Activated naive CD8-positive, alpha-beta T cell treated with anti-CD3 and anti-CD28 coated beads for 36 hours (primary cell): ENCODE results near the gene CD84. TPM values are rescaled to one million over a fixed set of nuclear protein-coding genes. Genes with fewer than 3 reads are reported as not detected.
"Not testable (repeated sequence)": the region's sequence is repeated elsewhere in the genome, so short reads cannot be mapped to it uniquely, and the experiment has no call there.

Experiments used
- DNase-seq: peaks from one replicate; pipeline ENCODE4 v3.0.0; 2021
- H3K27ac Mint-ChIP-seq: one replicate; pipeline ENCODE4 v1.8.0; 2022; ENCODE audit warnings: mild to moderate bottlenecking, moderate library complexity, mixed read lengths
- H3K27me3 Mint-ChIP-seq: one replicate; pipeline ENCODE4 v1.8.0; 2022; ENCODE audit warnings: mild to moderate bottlenecking, mixed read lengths
- H3K36me3 Mint-ChIP-seq: one replicate; pipeline ENCODE4 v1.8.0; 2021; ENCODE audit warnings: mild to moderate bottlenecking, mixed read lengths
- H3K4me1 Mint-ChIP-seq: one replicate; pipeline ENCODE4 v1.8.0; 2021; ENCODE audit warnings: mixed read lengths
- H3K4me3 Mint-ChIP-seq: one replicate; pipeline ENCODE4 v1.8.0; 2022; ENCODE audit warnings: mild to moderate bottlenecking, moderate library complexity, mixed read lengths
- H3K9me3 Mint-ChIP-seq: one replicate; pipeline ENCODE4 v1.8.0; 2022; ENCODE audit warnings: mixed read lengths
- total RNA-seq, 2 experiments: library from RNA; stranded (reverse); gene quantifications; one replicate each; pipeline ENCODE4 v1.2.3, GENCODE V29; 2021

The CD84 gene
- total RNA-seq, 2 experiments from 2014 or later: 13.5 to 13.7 TPM

DNA sequence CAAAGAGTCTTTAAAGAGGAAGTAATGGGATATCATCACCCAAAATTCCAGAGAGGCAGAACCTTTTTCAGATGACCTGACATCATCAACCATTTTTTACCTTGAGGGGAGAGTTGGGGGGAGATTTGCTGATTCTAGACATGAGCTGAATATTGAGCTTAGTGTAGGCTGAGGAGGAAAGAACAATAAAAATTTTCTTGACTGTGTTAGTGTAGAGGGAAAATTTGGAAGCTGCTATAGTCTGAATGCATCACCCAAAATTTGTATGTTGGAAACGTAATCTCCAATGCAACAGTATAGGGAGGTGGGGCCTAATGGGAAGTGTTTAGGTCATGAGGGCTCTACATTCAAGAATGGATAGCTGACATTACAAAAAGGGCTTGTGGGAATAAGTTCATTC, 17.8 kb upstream of the CD84 start:
- Mint-ChIP-seq H3K4me3 (no peak overlapping the region), H3K27ac (no peak overlapping the region), H3K27me3 (peaks cover 3% of the 10 kb centered on the region), H3K36me3 (peaks cover 25% of the 10 kb centered on the region), H3K9me3 (peaks cover 37% of the 10 kb centered on the region), H3K4me1 (peaks cover 8% of the 10 kb centered on the region)
- no peak for DNase-seq

DNA sequence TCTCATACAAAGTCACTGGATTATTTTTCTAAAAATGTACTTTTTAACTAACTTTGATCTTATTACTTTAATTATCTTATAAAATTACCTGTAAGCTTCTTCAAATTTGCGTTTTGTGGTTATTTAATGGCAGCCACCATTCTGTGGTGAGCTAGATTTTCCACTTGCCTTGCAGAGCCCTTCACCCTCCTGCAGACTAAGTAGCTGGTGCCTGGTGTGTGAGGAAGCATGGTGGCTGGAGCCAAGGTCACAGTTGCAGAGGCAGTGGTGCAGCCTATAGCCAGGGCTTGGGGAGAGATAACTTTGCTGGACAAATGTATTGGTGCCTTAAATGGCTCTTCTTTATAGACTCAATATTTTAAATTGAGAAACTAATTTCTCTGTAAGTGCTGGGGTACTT, 11.2 kb upstream of the CD84 start:
- no peak for DNase-seq
- Mint-ChIP-seq H3K27me3 (peaks cover 3% of the 10 kb centered on the region), H3K36me3 (peaks cover 9% of the 10 kb centered on the region), H3K27ac (no peak overlapping the region), H3K4me3 (no peak overlapping the region), H3K9me3 (peaks cover 23% of the 10 kb centered on the region), H3K4me1 (peaks cover 13% of the 10 kb centered on the region)

DNA sequence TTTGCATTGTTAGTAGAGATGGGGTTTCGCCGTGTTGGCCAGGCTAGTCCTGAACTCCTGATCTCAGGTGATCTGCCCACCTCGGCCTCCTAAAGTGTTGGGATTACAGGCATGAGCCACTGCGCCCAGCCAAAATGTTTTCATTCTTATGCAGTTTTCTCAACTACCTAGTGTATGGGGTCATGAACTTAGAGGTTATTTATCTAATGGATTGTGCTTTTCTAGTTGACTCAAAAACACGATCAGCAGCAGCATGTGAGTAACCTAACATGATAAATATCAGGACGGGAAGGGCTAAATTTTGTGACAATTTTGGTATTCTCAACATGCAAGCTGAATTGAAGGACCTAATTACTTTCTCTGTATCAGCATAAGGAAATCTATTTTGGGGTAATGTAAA, 9.2 kb upstream of the CD84 start:
- no peak overlapping the region for H3K4me3 Mint-ChIP-seq
- peaks cover 11% of the 10 kb centered on the region for H3K9me3 Mint-ChIP-seq
- DNase-seq: no peak
- no peaks in the 10 kb centered on the region for H3K27me3 Mint-ChIP-seq
- H3K4me1 Mint-ChIP-seq: peaks cover 19% of the 10 kb centered on the region
- H3K36me3 Mint-ChIP-seq: peaks cover 13% of the 10 kb centered on the region
- H3K27ac Mint-ChIP-seq: no peak overlapping the region

DNA sequence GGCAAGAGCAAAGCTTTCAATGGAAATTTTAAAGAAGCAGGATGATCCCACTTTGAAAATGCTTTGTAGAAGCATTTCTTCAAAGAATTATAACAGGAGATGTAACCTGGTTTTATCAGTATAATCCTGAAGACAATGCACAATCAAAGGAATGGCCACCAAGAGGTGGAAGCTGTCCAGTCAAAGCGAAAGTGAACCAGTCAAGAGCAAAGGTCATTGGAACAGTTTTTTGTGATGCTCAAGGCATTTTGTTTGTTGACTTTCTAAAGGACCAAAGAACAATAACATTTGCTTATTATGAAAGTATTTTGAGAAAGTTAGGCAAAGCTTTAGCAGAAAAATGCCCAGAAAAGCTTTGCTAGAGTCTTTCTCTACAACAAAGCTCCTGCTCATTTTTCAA, 5.5 kb upstream of the CD84 start:
- Mint-ChIP-seq H3K36me3 (peaks cover 24% of the 10 kb centered on the region), H3K4me1 (peaks cover 40% of the 10 kb centered on the region), H3K4me3 (no peak overlapping the region), H3K27ac (no peak overlapping the region), H3K9me3 (peaks cover 19% of the 10 kb centered on the region), H3K27me3 (no peaks in the 10 kb centered on the region)
- no peak for DNase-seq

DNA sequence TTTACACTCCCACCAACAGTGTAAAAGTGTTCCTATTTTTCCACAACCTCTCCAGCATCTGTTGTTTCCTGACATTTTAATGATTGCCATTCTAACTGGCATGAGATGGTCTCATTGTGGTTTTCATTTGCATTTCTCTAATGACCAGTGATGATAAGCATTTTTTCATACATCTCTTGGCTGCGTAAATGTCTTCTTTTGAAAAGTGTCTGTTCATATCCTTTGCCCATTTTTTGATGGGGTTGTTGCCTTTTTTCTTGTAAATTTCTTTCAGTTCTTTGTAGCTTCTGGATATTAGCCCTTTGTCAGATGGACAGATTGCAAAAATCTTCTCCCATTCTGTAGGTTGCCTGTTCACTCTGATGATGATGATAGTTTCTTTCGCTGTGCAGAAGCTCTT, 3.7 kb upstream of the CD84 start:
- not testable (repeated sequence) for H3K4me3 Mint-ChIP-seq, DNase-seq, H3K27me3 Mint-ChIP-seq, H3K27ac Mint-ChIP-seq
- H3K36me3 Mint-ChIP-seq: peaks cover 24% of the 10 kb centered on the region
- peaks cover 55% of the 10 kb centered on the region for H3K4me1 Mint-ChIP-seq
- H3K9me3 Mint-ChIP-seq: peaks cover 19% of the 10 kb centered on the region

DNA sequence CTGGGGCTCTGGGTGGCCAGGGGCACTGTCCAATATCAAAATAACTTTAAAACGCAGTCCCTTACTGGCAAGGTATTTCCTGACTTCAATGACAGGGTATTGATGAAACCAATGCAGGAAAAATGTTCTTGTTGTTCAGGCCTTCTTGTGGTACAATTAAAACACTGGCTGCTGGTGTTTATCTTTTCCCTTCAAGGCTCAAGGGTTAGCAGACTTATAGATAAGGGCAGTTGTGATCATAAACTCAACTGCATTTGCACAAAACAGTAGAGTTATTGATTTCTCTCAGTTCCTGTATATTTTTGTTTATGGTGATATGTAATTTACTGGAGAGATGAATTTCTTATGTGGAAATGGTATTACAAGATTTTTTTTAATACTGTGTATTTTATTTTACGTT, 2.7 kb upstream of the CD84 start:
- Mint-ChIP-seq H3K27me3 (no peaks in the 10 kb centered on the region), H3K27ac (peak overlapping the region; percentile 34), H3K9me3 (peaks cover 19% of the 10 kb centered on the region), H3K4me3 (no peak overlapping the region), H3K4me1 (peaks cover 63% of the 10 kb centered on the region), H3K36me3 (peaks cover 29% of the 10 kb centered on the region)
- DNase-seq: no peak

DNA sequence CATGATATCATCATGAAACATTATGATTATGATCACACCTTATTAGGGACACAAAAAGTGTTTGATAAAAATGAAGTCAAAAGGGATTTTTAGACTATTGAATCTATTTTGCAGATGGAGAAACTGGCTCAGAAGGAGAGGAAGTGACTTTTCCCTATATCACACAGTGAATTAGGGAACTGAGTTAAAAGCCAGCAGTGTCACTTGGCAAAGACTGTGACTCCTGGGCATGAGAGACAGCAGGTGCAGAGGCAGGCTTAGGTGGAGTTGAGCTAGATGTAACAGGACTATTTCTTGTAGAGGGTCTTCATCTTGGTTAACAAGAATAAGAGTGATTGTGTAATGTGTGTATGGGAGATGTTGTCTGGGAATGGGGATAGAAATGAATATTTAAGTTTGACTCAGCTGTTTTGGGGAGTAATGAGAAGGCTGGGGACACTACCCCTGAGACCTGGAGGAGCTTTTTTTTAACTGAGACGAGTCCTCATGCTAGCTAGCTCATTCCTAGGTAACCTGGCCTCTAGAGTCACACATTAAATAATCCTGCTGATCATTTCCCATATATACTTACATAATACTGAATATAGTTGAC, 1.0 kb upstream of the CD84 start:
- Mint-ChIP-seq H3K9me3 (peaks cover 16% of the 10 kb centered on the region), H3K36me3 (peaks cover 32% of the 10 kb centered on the region), H3K4me1 (peaks cover 73% of the 10 kb centered on the region), H3K27ac (peak overlapping the region; percentile 75), H3K4me3 (no peak overlapping the region), H3K27me3 (no peaks in the 10 kb centered on the region)
- no peak for DNase-seq

DNA sequence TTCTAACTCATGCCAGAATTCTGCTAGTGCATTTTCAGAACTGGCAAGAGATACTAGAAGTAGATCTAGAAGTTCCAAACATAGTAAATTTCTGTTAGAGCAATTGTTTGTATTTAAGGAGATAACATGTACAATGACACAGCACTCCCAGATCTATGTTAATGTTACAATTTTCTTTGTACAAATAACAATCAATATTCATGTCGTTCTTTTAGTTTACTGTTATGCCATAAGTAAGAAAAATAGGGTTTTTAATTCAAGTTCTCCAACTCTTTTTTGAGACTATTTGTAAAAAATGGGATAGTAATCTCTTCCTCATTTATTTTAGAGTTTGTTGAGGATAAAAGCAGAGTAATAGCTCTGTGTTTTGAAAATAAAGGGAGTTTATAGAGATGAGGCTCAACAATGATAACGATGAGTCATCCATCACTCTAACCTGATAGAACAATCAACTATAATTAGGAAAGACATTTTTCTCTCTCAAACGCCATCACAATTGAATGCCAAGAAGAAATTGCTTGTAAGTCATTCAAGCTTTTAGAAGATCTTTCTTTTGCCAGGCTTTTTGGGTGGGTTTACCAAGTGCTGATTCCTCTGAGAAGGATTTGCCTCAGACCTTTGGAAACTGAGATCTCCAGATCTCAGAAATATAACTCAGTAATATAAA, 638 bp downstream of the CD84 start:
- H3K9me3 Mint-ChIP-seq: peaks cover 15% of the 10 kb centered on the region

DNA sequence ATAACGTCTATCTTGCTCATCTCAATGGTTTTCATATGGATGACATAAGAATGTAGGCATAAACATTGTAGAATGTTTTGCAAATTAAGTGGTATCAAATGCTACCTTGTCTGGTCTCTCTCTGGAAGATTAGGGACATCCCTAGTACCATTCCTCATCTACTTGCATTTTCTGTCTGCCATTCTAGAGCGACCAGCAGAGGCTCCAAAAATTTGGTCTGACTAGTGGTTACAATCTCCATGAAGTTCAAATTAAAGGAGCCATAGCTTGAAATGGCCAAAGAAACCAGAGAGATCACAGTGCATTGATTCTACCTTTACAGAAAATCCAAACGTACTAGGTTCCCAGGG, 1.1 kb downstream of the CD84 start:
- Mint-ChIP-seq H3K4me3 (peak overlapping the region; percentile 86), H3K4me1 (peaks cover 82% of the 10 kb centered on the region), H3K9me3 (peaks cover 10% of the 10 kb centered on the region), H3K27me3 (no peaks in the 10 kb centered on the region), H3K27ac (peak overlapping the region; percentile 96), H3K36me3 (peaks cover 31% of the 10 kb centered on the region)
- DNase-seq: no peak

More for the DNA sequence above, 638 bp downstream of the CD84 start:
- peaks cover 31% of the 10 kb centered on the region for H3K36me3 Mint-ChIP-seq
- peaks cover 79% of the 10 kb centered on the region for H3K4me1 Mint-ChIP-seq
- no peaks in the 10 kb centered on the region for H3K27me3 Mint-ChIP-seq
- H3K4me3 Mint-ChIP-seq: peak overlapping the region; percentile 86
- no peak for DNase-seq
- H3K27ac Mint-ChIP-seq: peak overlapping the region; percentile 96

DNA sequence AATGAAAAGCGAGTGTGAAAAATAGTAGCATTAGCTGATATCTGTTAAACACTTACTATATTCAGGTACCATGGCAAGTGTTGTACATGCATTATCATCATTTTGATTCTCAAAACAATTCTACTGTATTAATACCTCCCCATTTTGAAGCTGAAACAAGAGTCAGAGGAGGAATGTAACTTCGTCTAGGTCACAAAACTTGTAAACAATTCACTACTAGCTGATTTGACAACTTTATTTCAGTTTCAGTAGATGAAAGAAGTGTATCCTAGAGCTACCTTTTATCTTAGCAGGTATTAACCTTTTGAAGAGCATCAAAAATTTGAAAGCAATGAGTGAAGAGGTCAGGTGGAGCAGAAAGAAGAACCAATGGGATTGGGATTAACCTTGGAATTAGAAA, 1.6 kb downstream of the CD84 start:
- Mint-ChIP-seq H3K4me3 (peak overlapping the region; percentile 86), H3K27ac (peak overlapping the region; percentile 99), H3K9me3 (peaks cover 6% of the 10 kb centered on the region), H3K4me1 (peaks cover 82% of the 10 kb centered on the region), H3K36me3 (peaks cover 29% of the 10 kb centered on the region), H3K27me3 (no peaks in the 10 kb centered on the region)
- DNase-seq: no peak

DNA sequence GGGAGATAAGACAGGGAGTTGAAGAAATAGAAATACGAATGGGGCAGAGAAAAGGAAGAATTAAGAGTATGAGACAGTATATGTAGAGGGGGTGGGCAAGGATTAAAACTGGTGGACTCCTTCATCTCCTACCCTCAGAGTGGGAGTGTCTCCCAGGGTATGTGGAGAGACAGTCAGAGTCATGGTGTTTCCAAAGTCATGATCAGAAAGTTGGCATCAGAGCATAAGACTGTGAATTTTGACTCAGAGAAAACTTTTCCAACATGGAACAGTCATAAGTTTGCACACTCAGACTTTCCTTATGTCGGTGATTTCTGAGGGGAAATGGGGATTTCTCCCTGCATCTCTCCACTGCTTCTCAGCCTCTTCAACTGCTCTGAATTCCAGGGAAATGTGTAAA, 2.4 kb downstream of the CD84 start:
- Mint-ChIP-seq H3K4me1 (peaks cover 88% of the 10 kb centered on the region), H3K36me3 (peaks cover 34% of the 10 kb centered on the region), H3K9me3 (peaks cover 7% of the 10 kb centered on the region), H3K27me3 (no peaks in the 10 kb centered on the region), H3K27ac (peak overlapping the region; percentile 99), H3K4me3 (peak overlapping the region; percentile 86)
- DNase-seq: no peak

DNA sequence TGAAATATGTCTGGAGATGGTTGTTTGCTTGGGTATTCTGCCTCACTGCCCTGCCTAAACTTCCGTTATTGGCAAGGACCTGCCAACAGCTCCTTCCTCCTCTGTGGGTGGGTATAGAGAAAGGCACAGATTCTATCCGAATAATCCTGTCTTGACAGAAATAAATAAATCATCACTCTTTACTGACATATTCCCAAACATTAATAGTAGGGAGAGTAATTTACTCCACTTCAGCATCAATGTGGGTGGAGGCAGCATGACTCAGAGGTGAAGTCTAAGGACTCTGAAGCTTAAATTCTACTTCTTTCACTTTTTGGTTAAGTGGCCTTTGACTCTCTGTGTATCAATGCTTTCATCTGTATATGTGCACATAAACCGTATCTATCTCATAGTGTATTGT, 2.9 kb downstream of the CD84 start:
- peak; percentile 51 for DNase-seq
- Mint-ChIP-seq H3K36me3 (peaks cover 37% of the 10 kb centered on the region), H3K4me1 (peaks cover 87% of the 10 kb centered on the region), H3K27me3 (no peaks in the 10 kb centered on the region), H3K9me3 (peaks cover 8% of the 10 kb centered on the region), H3K4me3 (peak overlapping the region; percentile 86), H3K27ac (peak overlapping the region; percentile 99)

DNA sequence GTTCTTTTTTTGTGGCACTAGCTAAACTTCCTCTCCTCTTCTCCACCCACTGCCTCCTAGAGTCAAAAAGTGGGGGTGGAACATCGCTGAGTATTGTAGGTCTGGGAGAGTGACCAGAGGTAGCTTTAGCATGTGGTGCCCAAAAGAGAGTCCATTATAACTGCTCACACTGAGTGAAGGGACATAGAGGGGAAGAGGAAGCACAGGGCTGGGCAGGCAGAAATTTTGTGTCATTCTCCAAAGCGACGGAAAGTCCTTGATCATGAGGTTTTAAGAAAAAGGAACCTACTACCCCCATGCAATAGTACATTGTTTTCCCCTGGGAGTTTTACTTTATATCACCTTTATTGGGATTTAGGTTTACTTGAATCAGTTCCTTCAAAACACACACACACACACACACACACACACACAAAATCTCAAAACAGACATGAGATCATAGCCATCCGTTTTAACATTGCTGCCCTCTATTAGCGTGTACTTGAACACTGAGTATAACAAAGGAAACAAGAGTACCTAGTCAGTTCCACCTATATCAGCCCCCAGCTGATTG, 4.1 kb downstream of the CD84 start:
- H3K27me3 Mint-ChIP-seq: no peaks in the 10 kb centered on the region
- H3K27ac Mint-ChIP-seq: peak overlapping the region; percentile 99
- peaks cover 13% of the 10 kb centered on the region for H3K9me3 Mint-ChIP-seq
- H3K4me3 Mint-ChIP-seq: peak overlapping the region; percentile 65
- DNase-seq: no peak
- H3K36me3 Mint-ChIP-seq: peaks cover 47% of the 10 kb centered on the region
- peaks cover 87% of the 10 kb centered on the region for H3K4me1 Mint-ChIP-seq

DNA sequence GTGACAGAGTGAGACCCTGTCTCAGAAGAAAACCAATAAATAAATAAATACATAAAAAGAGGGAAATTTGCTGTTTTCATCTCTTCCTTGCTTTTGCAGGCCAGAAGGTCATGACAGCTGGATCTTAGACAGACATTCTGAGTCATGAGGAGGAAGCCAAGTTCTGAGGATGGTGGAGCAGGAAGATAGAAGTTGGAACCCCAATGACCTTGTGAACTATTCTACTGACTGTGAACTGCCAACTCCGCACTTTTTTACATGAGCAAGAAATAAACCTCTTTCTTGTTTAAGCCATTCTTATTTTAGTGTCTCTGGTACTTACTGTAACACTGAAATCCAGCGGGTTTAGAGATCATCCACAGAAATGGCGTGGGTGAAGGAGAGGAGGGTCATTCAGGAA, 8.5 kb downstream of the CD84 start:
- Mint-ChIP-seq H3K27ac (peak overlapping the region; percentile 99), H3K9me3 (peaks cover 17% of the 10 kb centered on the region), H3K36me3 (peaks cover 60% of the 10 kb centered on the region), H3K27me3 (no peaks in the 10 kb centered on the region), H3K4me1 (peaks cover 92% of the 10 kb centered on the region), H3K4me3 (no peak overlapping the region)
- no peak for DNase-seq

DNA sequence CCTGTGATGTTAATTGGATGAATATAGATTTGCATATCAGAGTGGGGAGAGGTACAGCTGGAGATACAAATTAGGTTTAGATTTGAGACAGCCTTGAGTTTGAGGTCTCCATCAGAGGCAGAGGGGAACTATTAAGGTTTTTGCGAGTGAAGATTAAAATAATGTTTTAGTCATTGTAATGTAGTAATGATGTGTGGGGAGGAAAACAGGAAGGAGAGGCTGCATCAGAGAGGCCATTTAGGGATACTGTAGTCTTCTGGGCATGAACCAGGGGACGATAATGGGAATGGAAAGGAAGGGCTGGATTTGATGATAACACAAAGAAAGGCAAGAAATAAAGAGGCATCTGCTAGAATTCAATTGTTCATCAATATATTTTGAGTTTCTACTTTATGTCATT, 9.5 kb downstream of the CD84 start:
- peaks cover 91% of the 10 kb centered on the region for H3K4me1 Mint-ChIP-seq
- peak overlapping the region; percentile 44 for H3K4me3 Mint-ChIP-seq
- peak overlapping the region; percentile 99 for H3K27ac Mint-ChIP-seq
- peaks cover 63% of the 10 kb centered on the region for H3K36me3 Mint-ChIP-seq
- H3K27me3 Mint-ChIP-seq: no peaks in the 10 kb centered on the region
- no peak for DNase-seq
- H3K9me3 Mint-ChIP-seq: peaks cover 17% of the 10 kb centered on the region
